HepG2 (cell line): ENCODE measurements around the gene SOAT2. TPM values are rescaled to one million over a fixed set of nuclear protein-coding genes. Genes with fewer than 3 reads are reported as not detected.

Experiments used
- ATAC-seq: fragments of 200-7000 bp; cut with Tn5 transposase; 3 replicates; pipeline ENCODE4 v1.9.1; 2020; ENCODE audit warnings: mild to moderate bottlenecking, moderate library complexity
- BruUV-seq: library from RNA; stranded (reverse); fragments of 400-500 nt; replicated peaks from 2 replicates; lab custom pipeline; 2021; lab: Mats Ljungman, UMichigan
- CTCF ChIA-PET: fragments of 300-600 bp; formaldehyde crosslinking; extraction: SDS; loops from one replicate; lab custom pipeline; 2021; ENCODE audit warnings: low total read pairs, inconsistent platforms, low intra/inter-chr PET ratio; lab: Yijun Ruan, JAX
- POLR2A ChIA-PET: fragments of 350-600 bp; sonication (Branson Sonifier 250); formaldehyde crosslinking; loops from one replicate; lab custom pipeline; 2020; ENCODE audit warnings: antibody characterized with exemption, inconsistent platforms; lab: Yijun Ruan, JAX
- DNase-seq: peaks from one replicate; pipeline ENCODE4 v3.0.0-alpha.2; 2015; ENCODE audit warnings: low spot score
- FAIRE-seq: peaks from 3 replicates; lab custom pipeline; 2011; peaks lifted over from hg19 to GRCh38; lab: Jason Lieb, UNC
- H2AFZ ChIP-seq: one replicate; pipeline ENCODE4 v1.6.1; 2011; ENCODE audit warnings: low read length, inconsistent platforms
- H3K27ac ChIP-seq: fragments of 300-600 bp; 3 replicates; pipeline ENCODE4 v1.8.0; 2011; ENCODE audit warnings: mixed run types, mild to moderate bottlenecking, mixed read lengths, low read length, inconsistent platforms; ENCODE audit not compliant: insufficient read depth; ENCODE audit errors: extremely low read length
- H3K27me3 ChIP-seq, 2 experiments: fragments of 200-600 bp in 1 of 2; 2 replicates in 1 of 2; 3 replicates in 1 of 2; pipeline versions ENCODE4 v1.6.0 to v1.8.0; 2011; ENCODE audit warnings: low read length in 2 of 2, mild to moderate bottlenecking in 2 of 2, moderate library complexity in 2 of 2, inconsistent platforms in 1 of 2; ENCODE audit not compliant: insufficient read depth in 2 of 2, control insufficient read depth in 1 of 2
- H3K36me3 ChIP-seq, 2 experiments: fragments of 200-600 bp in 1 of 2; replicated peaks in 1 of 2; 2 replicates in 1 of 2; 3 replicates in 1 of 2; pipeline versions ENCODE4 v1.5.1 to v1.8.0; 2011; ENCODE audit warnings: low read length in 2 of 2, inconsistent platforms in 1 of 2; ENCODE audit not compliant: insufficient read depth in 2 of 2, control insufficient read depth in 1 of 2
- H3K4me1 ChIP-seq: 2 replicates; pipeline ENCODE4 v1.5.1; 2012; ENCODE audit warnings: low read length, inconsistent platforms; ENCODE audit not compliant: insufficient read depth
- H3K4me2 ChIP-seq: 2 replicates; pipeline ENCODE4 v1.6.0; 2011; ENCODE audit warnings: low read depth, low read length, inconsistent platforms
- H3K4me3 ChIP-seq, 3 experiments: fragments of 200-600 bp in 1 of 3; sonication (generic), shearing (Covaris generic) in 1 of 3; replicated peaks in 1 of 3; 2 replicates each; pipeline ENCODE4 v1.5.1; 2011 to 2016; ENCODE audit warnings: low read length in 3 of 3, inconsistent platforms in 2 of 3, low read depth in 2 of 3, mild to moderate bottlenecking in 2 of 3, control low read depth in 1 of 3, mixed read lengths in 1 of 3; ENCODE audit not compliant: insufficient read depth in 1 of 3
- H3K79me2 ChIP-seq: one replicate; pipeline ENCODE4 v1.6.1; 2011; ENCODE audit warnings: low read length, inconsistent platforms; ENCODE audit not compliant: insufficient read depth
- H3K9ac ChIP-seq: 2 replicates; pipeline ENCODE4 v1.6.0; 2011; ENCODE audit warnings: mild to moderate bottlenecking, low read depth, low read length, inconsistent platforms; ENCODE audit not compliant: insufficient read depth
- H3K9me3 ChIP-seq: 2 replicates; pipeline ENCODE4 v1.5.1; 2012; ENCODE audit warnings: mild to moderate bottlenecking, low read length
- H4K20me1 ChIP-seq: 2 replicates; pipeline ENCODE4 v1.6.0; 2011; ENCODE audit warnings: inconsistent platforms, mild to moderate bottlenecking, low read length, moderate library complexity; ENCODE audit not compliant: insufficient read depth
- GZF1 ChIP-seq: sonication (generic); formaldehyde crosslinking; IDR thresholded peaks from 2 replicates; pipeline ENCODE4 v1.5.1; 2020; ENCODE audit warnings: mild to moderate bottlenecking, missing genetic modification reagents
- POLR2AphosphoS5 ChIP-seq: IDR thresholded peaks from 2 replicates; pipeline ENCODE4 v1.6.1; 2012; ENCODE audit warnings: low read depth, low read length
- SIX4 ChIP-seq: sonication (generic); formaldehyde crosslinking; IDR thresholded peaks from 2 replicates; pipeline ENCODE4 v1.4.0; 2020; ENCODE audit warnings: missing genetic modification reagents
- SP2 ChIP-seq: sonication (generic); formaldehyde crosslinking; IDR thresholded peaks from 2 replicates; pipeline ENCODE4 v1.5.1; 2020; ENCODE audit warnings: mild to moderate bottlenecking, missing genetic modification reagents
- ZBTB33 ChIP-seq: sonication (generic); formaldehyde crosslinking; IDR thresholded peaks from 2 replicates; pipeline ENCODE4 v1.4.0; 2020; ENCODE audit warnings: missing genetic modification reagents
- ZBTB38 ChIP-seq: sonication (generic); formaldehyde crosslinking; IDR thresholded peaks from 2 replicates; pipeline ENCODE4 v1.5.1; 2020; ENCODE audit warnings: mild to moderate bottlenecking, missing genetic modification reagents
- ZNF496 ChIP-seq: sonication (generic); formaldehyde crosslinking; IDR thresholded peaks from 2 replicates; pipeline ENCODE4 v1.8.1; 2023; ENCODE audit warnings: mild to moderate bottlenecking, moderate library complexity, missing genetic modification reagents; ENCODE audit not compliant: insufficient replicate concordance
- ZNF609 ChIP-seq: sonication (generic); formaldehyde crosslinking; IDR thresholded peaks from 2 replicates; pipeline ENCODE4 v1.4.0; 2020; ENCODE audit warnings: mild to moderate bottlenecking, missing genetic modification reagents, borderline replicate concordance
- ZNF687 ChIP-seq: sonication (generic); formaldehyde crosslinking; IDR thresholded peaks from 2 replicates; pipeline ENCODE4 v1.5.1; 2020; ENCODE audit warnings: mild to moderate bottlenecking, missing genetic modification reagents, moderate library complexity
- ZNF788 ChIP-seq: sonication (generic); formaldehyde crosslinking; IDR thresholded peaks from 2 replicates; pipeline ENCODE4 v1.5.0; 2020; ENCODE audit warnings: mild to moderate bottlenecking, missing genetic modification reagents, borderline replicate concordance
- WGBS: methylation state at CpG from one replicate; pipeline ENCODE4 v1.1.6; 2017; ENCODE audit warnings: low lambda C conversion rate; 5-methylcytosine and 5-hydroxymethylcytosine counted together
- in situ Hi-C: cut with HindIII; loops from 2 replicates; pipeline ENCODE4 v1.10.0; 2017; ENCODE audit warnings: low pct_unique_long_range_greater_than_20kb; ENCODE audit not compliant: extremely low pct_ligation_motif_present
- intact Hi-C: fragments of 100-400 bp; cut with micrococcal nuclease; formaldehyde crosslinking; loops from one replicate; pipeline ENCODE4 v1.10.0; 2022; ENCODE audit not compliant: unreplicated experiment
- polyA plus RNA-seq, 8 experiments: library from polyadenylated mRNA; depleted of rRNA in 3 of 8; stranded (reverse) in 7 of 8; unstranded in 1 of 8; fragments of >200 nt; fragmentation: Illumina TruSeq in 4 of 8; extraction: Trizol in 4 of 8; gene quantifications; 2 replicates each; pipeline versions ENCODE4 v1.2.1 to v1.2.3, GENCODE V29; 2011 to 2016; ENCODE audit warnings: low read depth in 4 of 8, missing spikeins in 1 of 8, mixed read lengths in 1 of 8; ENCODE audit not compliant: insufficient read depth in 1 of 8
- total RNA-seq, 5 experiments: library from RNA; depleted of rRNA; stranded (reverse); fragments of >200 nt; fragmentation: Illumina TruSeq; extraction: Trizol; gene quantifications; 2 replicates each; pipeline ENCODE4 v1.2.3, GENCODE V29; 2016; ENCODE audit warnings: low read depth in 1 of 5

Gene SOAT2
- total and polyA plus RNA-seq, 2 of the 13 experiments (the other 11 are each of a cell fraction or from before 2014, with no cell fraction given): 14.9 to 108 TPM

- no peak for TF ChIP-seq ZNF609
- TF ChIP-seq ZNF788 (CRISPR knock-in tag): 0 out of 2 replicates have a peak, but pooled peaks have one; percentile 19
- no peak for TF ChIP-seq ZNF496 (CRISPR knock-in tag)
Observed at GRCh38 chr12:53159195-53159839, 56.0 kb downstream of the SOAT2 start (continued).

GRCh38 chr12:53160000-53160399 lies 56.7 kb downstream of the SOAT2 start:
- Histone ChIP-seq H3K79me2 (no peaks in the 10 kb centered on the region), H3K4me1 (peaks cover 44% of the 10 kb centered on the region), H3K9ac (no peak overlapping the region), H3K9me3 (no peaks in the 10 kb centered on the region), H3K4me3 (no peak overlapping the region; a peak in 1 of 6 replicates), H3K27me3 (no peaks in the 10 kb centered on the region), H2AFZ (no peak overlapping the region), H4K20me1 (no peaks in the 10 kb centered on the region), H3K27ac (peak overlapping the region; percentile 24), H3K4me2 (peak overlapping the region; percentile 50), H3K36me3 (no peaks in the 10 kb centered on the region)
- ATAC-seq: peak; percentile 61
- WGBS: 79% methylated on average over 11 of the region's 16 CpGs
- intact Hi-C loops: loop anchor here (1.0 to 5.0 kb wide), 3 partner anchors 30 to 127 kb away; no protein-coding TSS in a partner anchor
- POLR2A ChIA-PET: interaction anchor here (1.0 to 4.5 kb wide), 8 partner anchors 15 to 161 kb away, joined by 3 to 34 read pairs (median 6); partner anchors contain the start of genes AAAS, CSAD, PFDN5 and SOAT2
- CTCF ChIA-PET: interaction anchor here (0.9 to 4.1 kb wide), 4 partner anchors 15 to 52 kb away, joined by 4 to 23 read pairs (median 6); no protein-coding TSS in a partner anchor
- FAIRE-seq: no peak
- BruUV-seq: no TSS peak
- DNase-seq: no peak
- in situ Hi-C loops: loop anchor here (5.0 kb wide), 1 partner anchor 32 kb away; no protein-coding TSS in a partner anchor
- peak; percentile 75 for TF ChIP-seq ZBTB33 (CRISPR knock-in tag)
- TF ChIP-seq POLR2AphosphoS5: no peak
- peak; percentile 36 for TF ChIP-seq ZNF687 (CRISPR knock-in tag)
- TF ChIP-seq ZBTB38 (CRISPR knock-in tag): peak; percentile 93
- no peak for TF ChIP-seq GZF1 (CRISPR knock-in tag)
- TF ChIP-seq SIX4: no peak
- no peak for TF ChIP-seq SP2
